Osteocyte (in vitro differentiated cells): ENCODE measurements around the gene FRMD3. TPM values are rescaled to one million over a fixed set of nuclear protein-coding genes. Genes with fewer than 3 reads are reported as not detected.

ENCODE experiments used
- DNase-seq: peaks from one replicate; pipeline ENCODE4 v3.0.0; 2021; ENCODE audit warnings: mixed read lengths; ENCODE audit not compliant: unreplicated experiment; ENCODE audit errors: extremely low spot score
- H3K27ac Mint-ChIP-seq: one replicate; pipeline ENCODE4 v1.8.0; 2021; ENCODE audit warnings: mild to moderate bottlenecking, mixed read lengths; ENCODE audit not compliant: unreplicated experiment
- H3K27me3 Mint-ChIP-seq: one replicate; pipeline ENCODE4 v1.8.0; 2021; ENCODE audit warnings: mixed read lengths; ENCODE audit not compliant: unreplicated experiment
- H3K36me3 Mint-ChIP-seq: one replicate; pipeline ENCODE4 v1.8.0; 2021; ENCODE audit warnings: mixed read lengths; ENCODE audit not compliant: unreplicated experiment
- H3K4me1 Mint-ChIP-seq: one replicate; pipeline ENCODE4 v1.8.0; 2021; ENCODE audit warnings: mixed read lengths; ENCODE audit not compliant: unreplicated experiment
- H3K4me3 Mint-ChIP-seq: one replicate; pipeline ENCODE4 v1.8.0; 2021; ENCODE audit warnings: mild to moderate bottlenecking, moderate library complexity, mixed read lengths; ENCODE audit not compliant: unreplicated experiment
- H3K9me3 Mint-ChIP-seq: one replicate; pipeline ENCODE4 v1.8.0; 2021; ENCODE audit warnings: mixed read lengths; ENCODE audit not compliant: unreplicated experiment
- CTCF ChIP-seq: fragments of 200-600 bp; sonication (generic); IDR thresholded peaks from 2 replicates; pipeline ENCODE4 v1.5.0; 2021; ENCODE audit warnings: antibody characterized with exemption, mild to moderate bottlenecking, moderate library complexity
- total RNA-seq: library from RNA; stranded (reverse); gene quantifications from 2 replicates; pipeline ENCODE4 v1.2.1, GENCODE V29; 2021

Gene FRMD3
- total RNA-seq, 1 donor from 2014 or later: 0.35 TPM

- DNase-seq: no peak
- TF ChIP-seq CTCF: no peak
- Mint-ChIP-seq H3K27ac (no peak overlapping the region), H3K36me3 (no peaks in the 10 kb centered on the region), H3K9me3 (no peaks in the 10 kb centered on the region), H3K4me3 (no peak overlapping the region), H3K4me1 (no peaks in the 10 kb centered on the region), H3K27me3 (no peaks in the 10 kb centered on the region)
Observed at GRCh38 chr9:83474631-83475030, 63.6 kb downstream of the FRMD3 start.

GRCh38 chr9:83473488-83473971 lies 64.7 kb downstream of the FRMD3 start:
- Mint-ChIP-seq H3K4me1 (no peaks in the 10 kb centered on the region), H3K27ac (no peak overlapping the region), H3K9me3 (no peaks in the 10 kb centered on the region), H3K36me3 (no peaks in the 10 kb centered on the region), H3K4me3 (no peak overlapping the region), H3K27me3 (no peaks in the 10 kb centered on the region)
- DNase-seq: no peak
- no peak for TF ChIP-seq CTCF

GRCh38 chr9:83472764-83473163 lies 65.4 kb downstream of the FRMD3 start:
- no peak overlapping the region for H3K27ac Mint-ChIP-seq
- no peak for DNase-seq

GRCh38 chr9:83472221-83472665 lies 66.0 kb downstream of the FRMD3 start:
- no peak for TF ChIP-seq CTCF
- Mint-ChIP-seq H3K9me3 (no peaks in the 10 kb centered on the region), H3K4me1 (no peaks in the 10 kb centered on the region), H3K36me3 (no peaks in the 10 kb centered on the region), H3K4me3 (no peak overlapping the region), H3K27ac (no peak overlapping the region), H3K27me3 (no peaks in the 10 kb centered on the region)
- no peak for DNase-seq

More at GRCh38 chr9:83472764-83473163, 65.4 kb downstream of the FRMD3 start:
- Mint-ChIP-seq H3K9me3 (no peaks in the 10 kb centered on the region), H3K4me3 (no peak overlapping the region), H3K27me3 (no peaks in the 10 kb centered on the region), H3K36me3 (no peaks in the 10 kb centered on the region), H3K4me1 (no peaks in the 10 kb centered on the region)
- TF ChIP-seq CTCF: no peak

GRCh38 chr9:83471241-83471640 lies 67.0 kb downstream of the FRMD3 start:
- no peaks in the 10 kb centered on the region for H3K27me3 Mint-ChIP-seq
- no peaks in the 10 kb centered on the region for H3K36me3 Mint-ChIP-seq
- TF ChIP-seq CTCF: no peak
- no peak overlapping the region for H3K27ac Mint-ChIP-seq
- DNase-seq: no peak
- H3K4me3 Mint-ChIP-seq: no peak overlapping the region
- H3K9me3 Mint-ChIP-seq: no peaks in the 10 kb centered on the region
- no peaks in the 10 kb centered on the region for H3K4me1 Mint-ChIP-seq
